Measurements from ENCODE around the gene DHX8.
"Not testable (repeated sequence)": the region's sequence is repeated elsewhere in the genome, so short reads cannot be mapped to it uniquely, and the experiment has no call there.

The DHX8 gene

DNA sequence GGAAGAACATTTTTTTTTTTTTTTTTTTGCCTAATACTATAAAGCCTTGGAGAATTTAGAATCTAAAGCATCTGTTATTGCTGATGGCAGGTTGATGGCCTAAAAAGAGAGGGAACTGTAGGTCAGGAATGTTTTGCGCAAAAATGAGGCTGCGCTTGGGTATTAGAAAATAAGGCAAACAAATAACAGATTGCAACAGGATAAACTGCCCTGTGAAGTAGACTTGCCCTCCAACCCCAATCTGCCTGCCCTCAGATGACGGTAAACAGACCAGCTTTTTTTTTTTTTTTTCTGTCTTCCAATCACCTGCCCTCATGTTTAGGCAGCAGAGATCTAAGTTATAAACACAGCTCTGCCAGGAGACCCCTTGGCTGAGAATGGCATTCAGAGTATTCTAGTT lies 3.8 kb upstream of the DHX8 start:
- Histone ChIP-seq H3K27ac (ENCODE audit: low read depth, low read length) (no peak overlapping the region), H3K9ac (ENCODE audit: low read length) (no peak overlapping the region), H3K4me2 (ENCODE audit: low read depth, low read length, poor library complexity, severe bottlenecking) (no peak overlapping the region), H4K20me1 (ENCODE audit: low read depth, low read length) (no peaks in the 10 kb centered on the region), H3F3A (ENCODE audit: insufficient read depth) (no peaks in the 10 kb centered on the region), H3K9me2 (replicated peaks; ENCODE audit: insufficient read depth, low read length) (no peaks in the 10 kb centered on the region), H3K27me3 (ENCODE audit: low read length) (no peaks in the 10 kb centered on the region), H2AFZ (ENCODE audit: low read depth, low read length, severe bottlenecking) (no peak overlapping the region), H3K4me3 (ENCODE audit: insufficient read depth, low read length, poor library complexity, severe bottlenecking) (no peak overlapping the region), H3K9me3 (ENCODE audit: insufficient read depth, low read length) (no peaks in the 10 kb centered on the region), H3K36me3 (ENCODE audit: low read length) (no peaks in the 10 kb centered on the region), H3K79me2 (ENCODE audit: insufficient read depth, low read length) (peaks cover 11% of the 10 kb centered on the region)
- TF ChIP-seq, protein P1, sequence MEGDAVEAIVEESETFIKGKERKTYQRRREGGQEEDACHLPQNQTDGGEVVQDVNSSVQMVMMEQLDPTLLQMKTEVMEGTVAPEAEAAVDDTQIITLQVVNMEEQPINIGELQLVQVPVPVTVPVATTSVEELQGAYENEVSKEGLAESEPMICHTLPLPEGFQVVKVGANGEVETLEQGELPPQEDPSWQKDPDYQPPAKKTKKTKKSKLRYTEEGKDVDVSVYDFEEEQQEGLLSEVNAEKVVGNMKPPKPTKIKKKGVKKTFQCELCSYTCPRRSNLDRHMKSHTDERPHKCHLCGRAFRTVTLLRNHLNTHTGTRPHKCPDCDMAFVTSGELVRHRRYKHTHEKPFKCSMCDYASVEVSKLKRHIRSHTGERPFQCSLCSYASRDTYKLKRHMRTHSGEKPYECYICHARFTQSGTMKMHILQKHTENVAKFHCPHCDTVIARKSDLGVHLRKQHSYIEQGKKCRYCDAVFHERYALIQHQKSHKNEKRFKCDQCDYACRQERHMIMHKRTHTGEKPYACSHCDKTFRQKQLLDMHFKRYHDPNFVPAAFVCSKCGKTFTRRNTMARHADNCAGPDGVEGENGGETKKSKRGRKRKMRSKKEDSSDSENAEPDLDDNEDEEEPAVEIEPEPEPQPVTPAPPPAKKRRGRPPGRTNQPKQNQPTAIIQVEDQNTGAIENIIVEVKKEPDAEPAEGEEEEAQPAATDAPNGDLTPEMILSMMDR (IDR thresholded peaks at IDR 0.05; ENCODE audit: insufficient read depth, low read length, poor library complexity, severe bottlenecking) = no peak

DNA sequence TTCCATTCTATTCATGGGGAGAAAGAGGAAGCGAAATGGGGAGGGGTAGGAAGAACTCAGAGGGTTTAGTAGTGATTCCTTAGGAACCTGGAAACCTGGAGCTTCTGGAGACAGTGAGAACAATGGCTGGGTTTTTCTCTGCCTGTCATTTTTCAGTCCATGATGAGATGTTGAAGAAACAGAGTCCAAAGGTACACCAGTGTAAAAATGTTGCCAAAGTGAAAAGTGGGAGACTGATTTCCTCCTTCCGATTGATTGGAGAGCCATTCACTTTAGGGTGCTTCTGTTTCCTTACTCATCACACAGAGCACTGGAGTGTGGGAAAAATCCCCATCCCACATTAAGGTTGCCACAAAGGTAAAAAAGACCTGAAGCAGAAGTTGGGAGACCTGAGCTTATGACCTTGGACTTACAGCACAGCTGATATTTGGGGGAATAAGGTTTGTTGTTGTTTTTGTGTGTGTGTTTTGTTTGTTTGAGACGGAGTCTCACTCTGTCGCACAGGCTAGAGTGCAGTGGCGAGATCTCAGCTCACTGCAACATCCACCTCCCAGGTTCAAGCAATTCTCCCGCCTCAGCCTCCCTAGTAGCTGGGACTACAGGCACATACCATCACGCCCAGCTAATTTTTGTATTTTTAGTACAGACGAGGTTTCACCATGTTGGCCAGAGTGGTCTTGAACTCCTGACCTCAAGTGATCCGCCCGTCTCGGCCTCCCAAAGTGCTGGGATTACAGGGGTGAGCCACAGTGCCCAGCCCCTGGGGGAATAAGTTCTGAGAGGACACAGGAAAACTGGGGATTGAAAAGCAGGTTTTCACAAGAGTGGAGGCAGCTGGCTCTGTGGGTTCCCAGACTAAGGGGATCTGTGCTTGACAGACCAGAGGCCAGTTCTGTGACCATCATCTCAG lies 1.4 kb upstream of the DHX8 start:
- no peak overlapping the region for H3K9ac ChIP-seq (ENCODE audit: low read length)
- H3K27ac ChIP-seq (ENCODE audit: low read depth, low read length) = no peak overlapping the region
- H2AFZ ChIP-seq (ENCODE audit: low read depth, low read length, severe bottlenecking) = peak overlapping the region; percentile 82
- peaks cover 35% of the 10 kb centered on the region for H3K79me2 ChIP-seq (ENCODE audit: insufficient read depth, low read length)
- H3K4me3 ChIP-seq (ENCODE audit: insufficient read depth, low read length, poor library complexity, severe bottlenecking) = no peak overlapping the region
- no peaks in the 10 kb centered on the region for H3F3A ChIP-seq (ENCODE audit: insufficient read depth)
- no peaks in the 10 kb centered on the region for H3K9me3 ChIP-seq (ENCODE audit: insufficient read depth, low read length)
- no peaks in the 10 kb centered on the region for H3K27me3 ChIP-seq (ENCODE audit: low read length)
- no peaks in the 10 kb centered on the region for H3K36me3 ChIP-seq (ENCODE audit: low read length)
- no peak overlapping the region for H3K4me2 ChIP-seq (ENCODE audit: low read depth, low read length, poor library complexity, severe bottlenecking)
- no peaks in the 10 kb centered on the region for H4K20me1 ChIP-seq (ENCODE audit: low read depth, low read length)
- TF ChIP-seq, protein P1 (IDR thresholded peaks at IDR 0.05; ENCODE audit: insufficient read depth, low read length, poor library complexity, severe bottlenecking) = no peak
- no peak for TF ChIP-seq EZH2phosphoT487 (conservative IDR thresholded peaks at IDR 0.05; ENCODE audit: low read length)
- no peaks in the 10 kb centered on the region for H3K9me2 ChIP-seq (replicated peaks; ENCODE audit: insufficient read depth, low read length)

DNA sequence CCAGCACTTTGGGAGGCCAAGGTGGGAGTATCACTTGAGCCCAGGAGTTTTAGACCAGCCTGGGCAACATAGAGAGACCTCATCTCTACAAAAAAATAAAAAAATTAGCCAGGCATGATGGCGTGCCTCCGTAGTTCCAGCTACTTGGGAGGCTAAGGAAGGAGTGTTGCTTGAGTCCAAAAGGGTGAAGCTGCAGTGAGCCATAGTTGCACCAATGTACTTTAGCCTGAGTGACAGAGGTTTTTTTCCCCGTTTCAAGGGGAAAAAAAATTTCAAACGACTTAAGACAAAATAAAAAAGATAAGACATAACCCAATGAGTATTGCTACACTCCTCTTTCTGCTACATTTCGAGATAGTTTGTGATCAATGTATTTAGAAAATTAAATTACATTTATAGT lies 6.8 kb downstream of the DHX8 start:
- Histone ChIP-seq H3K36me3 (ENCODE audit: low read length) (peaks cover 19% of the 10 kb centered on the region; the same call in 1 of the 2 replicates), H3K27ac (ENCODE audit: low read depth, low read length) (no peak overlapping the region), H3K9me3 (ENCODE audit: insufficient read depth, low read length) (no peaks in the 10 kb centered on the region), H3K9ac (ENCODE audit: low read length) (no peak overlapping the region), H3F3A (ENCODE audit: insufficient read depth) (no peaks in the 10 kb centered on the region), H3K9me2 (replicated peaks; ENCODE audit: insufficient read depth, low read length) (no peaks in the 10 kb centered on the region), H3K4me2 (ENCODE audit: low read depth, low read length, poor library complexity, severe bottlenecking) (no peak overlapping the region), H3K4me3 (ENCODE audit: insufficient read depth, low read length, poor library complexity, severe bottlenecking) (no peak overlapping the region), H3K27me3 (ENCODE audit: low read length) (no peaks in the 10 kb centered on the region), H3K79me2 (ENCODE audit: insufficient read depth, low read length) (peaks cover 24% of the 10 kb centered on the region), H2AFZ (ENCODE audit: low read depth, low read length, severe bottlenecking) (no peak overlapping the region), H4K20me1 (ENCODE audit: low read depth, low read length) (no peaks in the 10 kb centered on the region)
- TF ChIP-seq, protein P1 (IDR thresholded peaks at IDR 0.05; ENCODE audit: insufficient read depth, low read length, poor library complexity, severe bottlenecking) = no peak
- TF ChIP-seq EZH2phosphoT487 (conservative IDR thresholded peaks at IDR 0.05; ENCODE audit: low read length) = no peak

DNA sequence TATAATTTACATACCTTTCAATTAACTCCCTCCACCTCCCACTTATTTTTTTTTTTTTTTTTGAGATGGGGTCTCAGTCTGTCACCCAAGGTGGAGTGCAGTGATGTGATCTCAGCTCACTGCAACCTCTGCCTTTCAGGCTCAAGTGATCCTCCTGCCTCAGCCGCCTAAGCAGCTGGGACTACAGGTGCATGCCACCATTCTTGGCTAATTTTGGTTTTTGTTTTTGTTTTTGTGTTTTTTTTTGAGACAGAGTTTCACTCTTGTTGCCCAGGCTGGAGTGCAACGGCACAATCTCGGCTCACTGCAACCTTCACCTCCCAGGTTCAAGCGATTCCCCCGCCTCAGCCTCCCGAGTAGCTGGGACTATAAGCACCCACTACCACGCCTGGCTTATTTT lies 25.7 kb downstream of the DHX8 start:
- H3K4me3 ChIP-seq (ENCODE audit: insufficient read depth, low read length, poor library complexity, severe bottlenecking); H3K27me3 ChIP-seq (ENCODE audit: low read length); H3K79me2 ChIP-seq (ENCODE audit: insufficient read depth, low read length); H3K9me2 ChIP-seq (replicated peaks; ENCODE audit: insufficient read depth, low read length); H3K9ac ChIP-seq (ENCODE audit: low read length); H4K20me1 ChIP-seq (ENCODE audit: low read depth, low read length); H3F3A ChIP-seq (ENCODE audit: insufficient read depth); H2AFZ ChIP-seq (ENCODE audit: low read depth, low read length, severe bottlenecking); H3K9me3 ChIP-seq (ENCODE audit: insufficient read depth, low read length); H3K4me2 ChIP-seq (ENCODE audit: low read depth, low read length, poor library complexity, severe bottlenecking); H3K27ac ChIP-seq (ENCODE audit: low read depth, low read length): not testable (repeated sequence)
- peaks cover 15% of the 10 kb centered on the region; the same call in 1 of the 2 replicates for H3K36me3 ChIP-seq (ENCODE audit: low read length)

DNA sequence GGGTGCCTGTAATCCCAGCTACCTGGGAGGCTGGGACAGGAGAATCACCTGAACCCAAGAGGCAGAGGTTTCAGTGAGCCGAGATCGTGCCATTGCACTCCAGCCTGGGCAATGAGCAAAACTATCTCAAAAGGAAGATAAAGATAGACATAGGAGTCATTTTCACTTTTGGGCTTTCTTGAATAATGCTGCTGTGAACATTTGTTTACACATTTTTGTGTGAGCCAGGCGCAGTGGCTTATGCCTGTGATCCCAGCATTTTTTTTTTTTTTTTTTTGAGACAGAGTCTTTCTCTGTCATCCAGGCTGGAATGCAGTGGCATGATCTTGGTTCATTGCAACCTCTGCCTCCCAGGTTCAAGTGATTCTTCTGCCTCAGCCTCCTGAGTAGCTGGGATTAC lies 27.4 kb downstream of the DHX8 start:
- H3F3A ChIP-seq (ENCODE audit: insufficient read depth); H3K4me3 ChIP-seq (ENCODE audit: insufficient read depth, low read length, poor library complexity, severe bottlenecking); H4K20me1 ChIP-seq (ENCODE audit: low read depth, low read length); H3K9ac ChIP-seq (ENCODE audit: low read length); H3K79me2 ChIP-seq (ENCODE audit: insufficient read depth, low read length); H3K9me2 ChIP-seq (replicated peaks; ENCODE audit: insufficient read depth, low read length); H3K27me3 ChIP-seq (ENCODE audit: low read length); H3K27ac ChIP-seq (ENCODE audit: low read depth, low read length); H3K9me3 ChIP-seq (ENCODE audit: insufficient read depth, low read length); H2AFZ ChIP-seq (ENCODE audit: low read depth, low read length, severe bottlenecking); H3K4me2 ChIP-seq (ENCODE audit: low read depth, low read length, poor library complexity, severe bottlenecking): not testable (repeated sequence)
- H3K36me3 ChIP-seq (ENCODE audit: low read length) = peaks cover 20% of the 10 kb centered on the region; the same call in 1 of the 2 replicates
